SK-N-SH treated with all-trans-retinoic acid at 6 μM for 48 hours (cell line): ENCODE data around the gene OCRL.

Experiments
- ATAC-seq: fragments of 200-7000 bp; cut with Tn5 transposase; 3 replicates; pipeline ENCODE4 v1.9.1; 2020; ENCODE audit warnings: mild to moderate bottlenecking, moderate library complexity
- CREB5 ChIP-seq: fragments of 250-450 bp; sonication (Bioruptor Pico); IDR thresholded peaks from 2 replicates; pipeline ENCODE4 v1.5.1; 2020; ENCODE audit warnings: low read depth, mild to moderate bottlenecking, moderate library complexity
- CSDC2 ChIP-seq: fragments of 250-450 bp; sonication (Bioruptor Pico); IDR thresholded peaks from 2 replicates; pipeline ENCODE4 v1.5.0; 2020; ENCODE audit warnings: mild to moderate bottlenecking, moderate library complexity
- CSRNP3 ChIP-seq: fragments of 250-450 bp; sonication (Bioruptor Pico); IDR thresholded peaks from 2 replicates; pipeline ENCODE4 v1.5.1; 2021; ENCODE audit warnings: mild to moderate bottlenecking, moderate library complexity
- ESRRG ChIP-seq: fragments of 250-450 bp; sonication (Bioruptor Pico); IDR thresholded peaks from 2 replicates; pipeline ENCODE4 v1.6.1; 2021; ENCODE audit warnings: mild to moderate bottlenecking
- GLIS3 ChIP-seq: fragments of 250-450 bp; sonication (Bioruptor Pico); IDR thresholded peaks from 2 replicates; pipeline ENCODE4 v1.5.0; 2020; ENCODE audit warnings: mild to moderate bottlenecking, moderate library complexity
- ISL1 ChIP-seq: fragments of 250-450 bp; sonication (Bioruptor Pico); IDR thresholded peaks from 2 replicates; pipeline ENCODE4 v2.1.2; 2022; ENCODE audit warnings: mild to moderate bottlenecking, moderate library complexity
- OSR1 ChIP-seq: fragments of 250-450 bp; sonication (Bioruptor Pico); IDR thresholded peaks from 2 replicates; pipeline ENCODE4 v1.8.0; 2022; ENCODE audit warnings: moderate library complexity, mild to moderate bottlenecking, inconsistent platforms
- PATZ1 ChIP-seq: fragments of 250-450 bp; sonication (Bioruptor Pico); IDR thresholded peaks from 2 replicates; pipeline ENCODE4 v1.8.0; 2020; ENCODE audit warnings: mild to moderate bottlenecking, moderate library complexity, borderline replicate concordance
- POU6F1 ChIP-seq: fragments of 250-450 bp; sonication (Bioruptor Pico); IDR thresholded peaks from 2 replicates; pipeline ENCODE4 v1.8.0; 2021; ENCODE audit warnings: low read depth, mild to moderate bottlenecking, moderate library complexity, borderline replicate concordance
- PPARA ChIP-seq: fragments of 250-450 bp; sonication (Bioruptor Pico); IDR thresholded peaks from 2 replicates; pipeline ENCODE4 v1.5.0; 2020; ENCODE audit warnings: mild to moderate bottlenecking, borderline replicate concordance
- RARB ChIP-seq: fragments of 250-450 bp; sonication (Bioruptor Pico); IDR thresholded peaks from 2 replicates; pipeline ENCODE4 v1.8.0; 2021; ENCODE audit warnings: mild to moderate bottlenecking, moderate library complexity
- SNAI2 ChIP-seq: fragments of 250-450 bp; sonication (Bioruptor Pico); IDR thresholded peaks from 2 replicates; pipeline ENCODE4 v1.5.0; 2020; ENCODE audit warnings: mild to moderate bottlenecking, moderate library complexity
- TCF4 ChIP-seq: fragments of 250-450 bp; sonication (Bioruptor Pico); IDR thresholded peaks from 2 replicates; pipeline ENCODE4 v1.8.0; 2021; ENCODE audit warnings: mild to moderate bottlenecking, moderate library complexity, borderline replicate concordance
- TSHZ2 ChIP-seq: fragments of 250-450 bp; sonication (Bioruptor Pico); IDR thresholded peaks from 2 replicates; pipeline ENCODE4 v1.5.0; 2020; ENCODE audit warnings: mild to moderate bottlenecking, moderate library complexity
- ZC3H10 ChIP-seq: fragments of 250-450 bp; sonication (Bioruptor Pico); IDR thresholded peaks from 2 replicates; pipeline ENCODE4 v1.5.1; 2021; ENCODE audit warnings: mild to moderate bottlenecking, moderate library complexity
- ZFP3 ChIP-seq: fragments of 250-450 bp; sonication (Bioruptor Pico); IDR thresholded peaks from 2 replicates; pipeline ENCODE4 v1.5.0; 2020; ENCODE audit warnings: mild to moderate bottlenecking, moderate library complexity
- ZFP30 ChIP-seq: fragments of 450-650 bp; formaldehyde crosslinking; IDR thresholded peaks from 2 replicates; pipeline ENCODE4 v1.5.0; 2022; ENCODE audit warnings: mild to moderate bottlenecking, moderate library complexity
- ZNF70 ChIP-seq: fragments of 450-650 bp; formaldehyde crosslinking; IDR thresholded peaks from 2 replicates; pipeline ENCODE4 v1.5.0; 2020; ENCODE audit warnings: mild to moderate bottlenecking, moderate library complexity
- ZNF8 ChIP-seq: fragments of 450-650 bp; formaldehyde crosslinking; IDR thresholded peaks from 2 replicates; pipeline ENCODE4 v1.5.0; 2020; ENCODE audit warnings: mild to moderate bottlenecking, moderate library complexity

The OCRL gene

GRCh38 chrX:129606918-129607317, 66.9 kb downstream of the OCRL start:
- TF ChIP-seq ZFP30: no peak
- no peak for TF ChIP-seq PPARA (CRISPR knock-in tag)
- TF ChIP-seq ZNF70 (CRISPR knock-in tag): no peak
- TF ChIP-seq CSRNP3 (CRISPR knock-in tag): no peak
- no peak for TF ChIP-seq ZNF8
- TF ChIP-seq ESRRG (CRISPR knock-in tag): no peak
- no peak for TF ChIP-seq ZC3H10
- no peak for TF ChIP-seq GLIS3 (CRISPR knock-in tag)
- TF ChIP-seq TCF4: no peak
- TF ChIP-seq, all 23 proteins: peak for 0
- ATAC-seq: peak; percentile 75

- TF ChIP-seq SNAI2 (no peak), ZFP3 (CRISPR knock-in tag) (no peak), TSHZ2 (no peak), PATZ1 (CRISPR knock-in tag) (no peak), RARB (CRISPR knock-in tag) (no peak), OSR1 (CRISPR knock-in tag) (no peak), ESRRG (CRISPR knock-in tag) (no peak), CSDC2 (no peak), CREB5 (no peak)
- no peak for ATAC-seq
These were observed 68.4 kb downstream of the OCRL start for GRCh38 chrX:129608496-129608895.

- TF ChIP-seq CSRNP3 (CRISPR knock-in tag): no peak
- no peak for TF ChIP-seq POU6F1 (CRISPR knock-in tag)
- TF ChIP-seq ISL1 (CRISPR knock-in tag): no peak
- no peak for TF ChIP-seq CREB5
- ATAC-seq: no peak
These were observed 69.3 kb downstream of the OCRL start for GRCh38 chrX:129609395-129609794.
